K562 (cell line): ENCODE results near the gene TBC1D2. TPM values are rescaled to one million over a fixed set of nuclear protein-coding genes. Genes with fewer than 3 reads are reported as not detected.

Experiments
- ASH1L ChIP-seq: fragments of 450-650 bp; IDR thresholded peaks from 2 replicates; pipeline ENCODE4 v1.6.1; 2018; ENCODE audit warnings: borderline replicate concordance, mild to moderate bottlenecking, low read depth; ENCODE audit not compliant: partially characterized antibody
- HIVEP1 ChIP-seq: fragments of 250-450 bp; sonication (Bioruptor Pico); IDR thresholded peaks from 2 replicates; pipeline ENCODE4 v1.4.0; 2020; ENCODE audit warnings: mild to moderate bottlenecking
- KAT7 ChIP-seq: sonication (generic); formaldehyde crosslinking; IDR thresholded peaks from 2 replicates; pipeline ENCODE4 v1.8.0; 2022; ENCODE audit warnings: missing genetic modification reagents, mild to moderate bottlenecking, borderline replicate concordance
- MAZ ChIP-seq, 2 experiments: fragments of 450-650 bp in 1 of 2; sonication (generic) in 1 of 2; formaldehyde crosslinking; IDR thresholded peaks in 1 of 2; conservative IDR thresholded peaks in 1 of 2; 2 replicates each; pipeline versions ENCODE4 v1.4.0 to v1.5.0; 2020; ENCODE audit warnings: mild to moderate bottlenecking in 1 of 2, missing genetic modification reagents in 1 of 2
- NCOA1 ChIP-seq: fragments of 450-650 bp; IDR thresholded peaks from 2 replicates; pipeline ENCODE4 v1.6.1; 2016; ENCODE audit warnings: low read depth
- NFE2 ChIP-seq: IDR thresholded peaks from 2 replicates; pipeline ENCODE4 v1.6.1; 2014; ENCODE audit warnings: antibody characterized with exemption, low read depth
- NONO ChIP-seq, 2 experiments: fragments of 200-400 bp in 1 of 2; fragments of 450-650 bp in 1 of 2; formaldehyde crosslinking in 1 of 2; IDR thresholded peaks; 2 replicates each; pipeline ENCODE4 v1.6.1; 2017; ENCODE audit warnings: low read depth in 2 of 2, mild to moderate bottlenecking in 2 of 2, moderate library complexity in 2 of 2, low read length in 1 of 2
- PHB2 ChIP-seq: fragments of 450-650 bp; IDR thresholded peaks from 2 replicates; pipeline ENCODE4 v1.6.1; 2017; ENCODE audit warnings: low read depth
- POLR2AphosphoS5 ChIP-seq: IDR thresholded peaks from 2 replicates; pipeline ENCODE4 v1.6.1; 2011; ENCODE audit warnings: mild to moderate bottlenecking, low read depth, low read length, moderate library complexity; ENCODE audit not compliant: control insufficient read depth, insufficient read depth
- PYGO2 ChIP-seq: fragments of 450-650 bp; IDR thresholded peaks from 2 replicates; pipeline ENCODE4 v1.6.1; 2016; ENCODE audit warnings: mild to moderate bottlenecking, missing genetic modification characterization, moderate library complexity, missing compliant biosample characterization
- RBM22 ChIP-seq: fragments of 200-400 bp; formaldehyde crosslinking; IDR thresholded peaks from 2 replicates; pipeline ENCODE4 v1.6.1; 2018; ENCODE audit warnings: low read length, low read depth; ENCODE audit not compliant: poor library complexity, severe bottlenecking
- SIX5 ChIP-seq, 2 experiments: IDR thresholded peaks; 2 replicates each; pipeline ENCODE4 v1.6.1; 2011; ENCODE audit warnings: low read length in 2 of 2, borderline replicate concordance in 1 of 2, low read depth in 1 of 2, mild to moderate bottlenecking in 1 of 2, moderate library complexity in 1 of 2; ENCODE audit not compliant: insufficient read depth in 1 of 2
- TSC22D4 ChIP-seq: fragments of 450-650 bp; IDR thresholded peaks from 2 replicates; pipeline ENCODE4 v1.6.1; 2016; ENCODE audit warnings: missing genetic modification characterization, missing biosample characterization, control low read depth
- U2AF1 ChIP-seq: fragments of 200-400 bp; formaldehyde crosslinking; optimal IDR thresholded peaks from 2 replicates; pipeline ENCODE3; 2017; ENCODE audit warnings: mild to moderate bottlenecking, low read depth, low read length, moderate library complexity
- YY1 ChIP-seq, 3 experiments: IDR thresholded peaks; 2 replicates each; pipeline ENCODE4 v1.6.1; 2011; ENCODE audit warnings: low read length in 2 of 3, mild to moderate bottlenecking in 2 of 3, moderate library complexity in 2 of 3, borderline replicate concordance in 1 of 3, control low read depth in 1 of 3, low read depth in 1 of 3; ENCODE audit not compliant: insufficient read depth in 3 of 3, insufficient replicate concordance in 2 of 3, control insufficient read depth in 1 of 3, insufficient read length in 1 of 3; ENCODE audit errors: extremely low read depth in 1 of 3
- ZFPM2 ChIP-seq: fragments of 250-450 bp; sonication (Bioruptor Pico); IDR thresholded peaks from 2 replicates; pipeline ENCODE4 v1.5.1; 2022; ENCODE audit warnings: mild to moderate bottlenecking
- ZNF239 ChIP-seq: fragments of 250-450 bp; sonication (Bioruptor Pico); IDR thresholded peaks from 2 replicates; pipeline ENCODE4 v1.4.0; 2020; ENCODE audit warnings: mild to moderate bottlenecking
- ZNF699 ChIP-seq: fragments of 250-450 bp; sonication (Bioruptor Pico); IDR thresholded peaks from 2 replicates; pipeline ENCODE4 v1.8.0; 2021; ENCODE audit warnings: mild to moderate bottlenecking, moderate library complexity; ENCODE audit not compliant: insufficient replicate concordance
- polyA plus RNA-seq, 8 experiments: library from polyadenylated mRNA; depleted of rRNA in 4 of 8; stranded (reverse) in 5 of 8; unstranded in 3 of 8; fragments of >200 nt; fragmentation: Nextera tagmentation in 2 of 8; fragmentation: Illumina TruSeq in 1 of 8; extraction: Ambion mirVana in 2 of 8; extraction: Trizol in 1 of 8; gene quantifications; 2 replicates each; pipeline versions ENCODE4 v1.2.1 to v1.2.3, GENCODE V29; 2011 to 2014; ENCODE audit warnings: inconsistent platforms in 1 of 8, missing spikeins in 1 of 8
- total RNA-seq, 7 experiments: library from RNA; depleted of rRNA in 6 of 7; stranded (reverse); fragments of >200 nt in 6 of 7; fragmentation: Illumina TruSeq in 2 of 7; extraction: Trizol in 2 of 7; gene quantifications; 2 replicates each; pipeline versions ENCODE4 v1.2.1 to v1.2.3, GENCODE V29; 2011 to 2021; ENCODE audit warnings: low replicate concordance in 1 of 7
- TF ChIP-seq, protein P1 (sequence below): fragments of 450-650 bp; IDR thresholded peaks from 2 replicates; pipeline ENCODE4 v1.6.1; 2016; ENCODE audit warnings: missing biosample characterization, missing genetic modification characterization
- TF ChIP-seq, protein P2 (sequence below): fragments of 450-650 bp; IDR thresholded peaks from 2 replicates; pipeline ENCODE4 v1.6.1; 2017; ENCODE audit warnings: antibody characterized with exemption
- TF ChIP-seq, protein P3 (sequence below): fragments of 250-450 bp; sonication (Bioruptor Pico); IDR thresholded peaks from 2 replicates; pipeline ENCODE4 v1.9.0; 2021; ENCODE audit warnings: mild to moderate bottlenecking, inconsistent platforms

TBC1D2 gene
- total and polyA plus RNA-seq, 9 of the 15 experiments (the other 6 are each of a cell fraction or from before 2014, with no cell fraction given) = 0.10 to 7.0 (median 2.5) TPM

DNA sequence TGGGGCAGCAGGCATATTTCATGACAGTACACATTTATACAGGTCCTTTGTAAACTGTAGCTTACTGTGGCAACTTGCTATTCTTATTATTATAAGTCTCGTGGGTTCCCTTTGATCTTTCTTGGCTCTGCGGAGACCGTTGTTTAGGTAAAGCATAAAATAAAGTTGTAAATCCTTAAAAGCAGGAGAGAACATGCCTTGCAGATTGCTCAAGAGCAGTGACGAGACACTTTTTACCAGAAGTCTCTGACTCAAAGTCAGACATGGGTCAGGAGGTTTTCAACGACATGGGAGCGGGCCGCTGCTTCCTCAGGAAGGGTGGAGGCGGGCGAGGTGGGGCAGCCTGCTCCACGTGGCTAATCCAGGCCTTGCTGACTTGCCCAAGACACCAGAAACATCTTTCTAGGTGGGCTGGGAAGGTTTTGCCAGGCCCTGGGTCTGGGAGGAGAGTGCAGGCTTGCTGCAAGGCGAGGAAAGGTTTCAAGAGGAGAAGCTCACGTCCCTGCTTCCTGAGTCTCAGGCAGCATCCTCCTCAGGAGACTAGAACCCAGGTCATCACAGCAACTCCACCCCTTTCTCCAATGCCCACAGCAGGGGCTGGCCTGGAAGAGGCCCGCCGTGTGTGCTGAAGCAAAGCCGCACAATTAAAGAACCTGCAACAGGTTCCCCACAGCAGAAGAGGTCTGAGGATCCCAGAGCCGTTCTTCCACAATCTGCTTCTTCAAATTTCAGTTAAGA, 6.5 kb downstream of the TBC1D2 start (continued):
- TF ChIP-seq NONO (IDR thresholded peaks at IDR 0.05; ENCODE audit: low read depth in 2 of 2, low read length in 1 of 2) (no peak), RBM22 (no peak), SIX5 (IDR thresholded peaks at IDR 0.05; ENCODE audit: borderline replicate concordance in 1 of 2, insufficient read depth in 1 of 2, low read depth in 1 of 2, low read length in 2 of 2) (no peak), POLR2AphosphoS5 (peak; percentile 25; the same call in 1 of the 2 replicates), PYGO2 (tag) (no peak), YY1 (IDR thresholded peaks at IDR 0.05; ENCODE audit: borderline replicate concordance in 1 of 3, control insufficient read depth in 1 of 3, extremely low read depth in 1 of 3, insufficient read depth in 3 of 3, insufficient read length in 1 of 3, insufficient replicate concordance in 2 of 3, low read depth in 1 of 3, low read length in 2 of 3) (peak in 1 of 3 experiments; percentile 29), NFE2 (peak; percentile 99), MAZ (CRISPR knock-in tag; conservative IDR thresholded peaks at IDR 0.05 in 1 of 2, IDR thresholded peaks at IDR 0.05 in 1 of 2) (peak in 1 of 2 experiments; percentile 11; a peak in 1 of 4 replicates), ZFPM2 (CRISPR knock-in tag) (no peak), TSC22D4 (tag) (no peak), NCOA1 (no peak; the same call in 1 of the 2 replicates), ZNF239 (CRISPR knock-in tag) (peak; percentile 19; the same call in 1 of the 2 replicates), KAT7 (CRISPR knock-in tag) (no peak), U2AF1 (no peak), PHB2 (no peak), ZNF699 (CRISPR knock-in tag) (no peak), ASH1L (no peak), HIVEP1 (CRISPR knock-in tag) (no peak)
- TF ChIP-seq, protein P1, sequence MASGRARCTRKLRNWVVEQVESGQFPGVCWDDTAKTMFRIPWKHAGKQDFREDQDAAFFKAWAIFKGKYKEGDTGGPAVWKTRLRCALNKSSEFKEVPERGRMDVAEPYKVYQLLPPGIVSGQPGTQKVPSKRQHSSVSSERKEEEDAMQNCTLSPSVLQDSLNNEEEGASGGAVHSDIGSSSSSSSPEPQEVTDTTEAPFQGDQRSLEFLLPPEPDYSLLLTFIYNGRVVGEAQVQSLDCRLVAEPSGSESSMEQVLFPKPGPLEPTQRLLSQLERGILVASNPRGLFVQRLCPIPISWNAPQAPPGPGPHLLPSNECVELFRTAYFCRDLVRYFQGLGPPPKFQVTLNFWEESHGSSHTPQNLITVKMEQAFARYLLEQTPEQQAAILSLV (tag) = peak; percentile 79
- TF ChIP-seq, protein P2, sequence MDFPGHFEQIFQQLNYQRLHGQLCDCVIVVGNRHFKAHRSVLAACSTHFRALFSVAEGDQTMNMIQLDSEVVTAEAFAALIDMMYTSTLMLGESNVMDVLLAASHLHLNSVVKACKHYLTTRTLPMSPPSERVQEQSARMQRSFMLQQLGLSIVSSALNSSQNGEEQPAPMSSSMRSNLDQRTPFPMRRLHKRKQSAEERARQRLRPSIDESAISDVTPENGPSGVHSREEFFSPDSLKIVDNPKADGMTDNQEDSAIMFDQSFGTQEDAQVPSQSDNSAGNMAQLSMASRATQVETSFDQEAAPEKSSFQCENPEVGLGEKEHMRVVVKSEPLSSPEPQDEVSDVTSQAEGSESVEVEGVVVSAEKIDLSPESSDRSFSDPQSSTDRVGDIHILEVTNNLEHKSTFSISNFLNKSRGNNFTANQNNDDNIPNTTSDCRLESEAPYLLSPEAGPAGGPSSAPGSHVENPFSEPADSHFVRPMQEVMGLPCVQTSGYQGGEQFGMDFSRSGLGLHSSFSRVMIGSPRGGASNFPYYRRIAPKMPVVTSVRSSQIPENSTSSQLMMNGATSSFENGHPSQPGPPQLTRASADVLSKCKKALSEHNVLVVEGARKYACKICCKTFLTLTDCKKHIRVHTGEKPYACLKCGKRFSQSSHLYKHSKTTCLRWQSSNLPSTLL = no peak
- TF ChIP-seq, protein P3, sequence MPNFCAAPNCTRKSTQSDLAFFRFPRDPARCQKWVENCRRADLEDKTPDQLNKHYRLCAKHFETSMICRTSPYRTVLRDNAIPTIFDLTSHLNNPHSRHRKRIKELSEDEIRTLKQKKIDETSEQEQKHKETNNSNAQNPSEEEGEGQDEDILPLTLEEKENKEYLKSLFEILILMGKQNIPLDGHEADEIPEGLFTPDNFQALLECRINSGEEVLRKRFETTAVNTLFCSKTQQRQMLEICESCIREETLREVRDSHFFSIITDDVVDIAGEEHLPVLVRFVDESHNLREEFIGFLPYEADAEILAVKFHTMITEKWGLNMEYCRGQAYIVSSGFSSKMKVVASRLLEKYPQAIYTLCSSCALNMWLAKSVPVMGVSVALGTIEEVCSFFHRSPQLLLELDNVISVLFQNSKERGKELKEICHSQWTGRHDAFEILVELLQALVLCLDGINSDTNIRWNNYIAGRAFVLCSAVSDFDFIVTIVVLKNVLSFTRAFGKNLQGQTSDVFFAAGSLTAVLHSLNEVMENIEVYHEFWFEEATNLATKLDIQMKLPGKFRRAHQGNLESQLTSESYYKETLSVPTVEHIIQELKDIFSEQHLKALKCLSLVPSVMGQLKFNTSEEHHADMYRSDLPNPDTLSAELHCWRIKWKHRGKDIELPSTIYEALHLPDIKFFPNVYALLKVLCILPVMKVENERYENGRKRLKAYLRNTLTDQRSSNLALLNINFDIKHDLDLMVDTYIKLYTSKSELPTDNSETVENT (CRISPR knock-in tag) = 0 out of 2 replicates have a peak, but pooled peaks have one; percentile 40
